ENCODE results near the gene RUFY4.

Gene RUFY4

GRCh38 chr2:218081695-218082094 is 12.6 kb downstream of the RUFY4 start:
- H3K27ac ChIP-seq: no peak overlapping the region
- no peak for TF ChIP-seq CTCF (conservative IDR thresholded peaks at IDR 0.05)

GRCh38 chr2:218082586-218083351 is 13.7 kb downstream of the RUFY4 start:
- no peak for TF ChIP-seq CTCF (conservative IDR thresholded peaks at IDR 0.05)
- H3K27ac ChIP-seq: no peak overlapping the region

GRCh38 chr2:218083352-218083676 is 14.3 kb downstream of the RUFY4 start:
- H3K27ac ChIP-seq: no peak overlapping the region
- no peak for TF ChIP-seq CTCF (conservative IDR thresholded peaks at IDR 0.05)

GRCh38 chr2:218086478-218086877 is 17.4 kb downstream of the RUFY4 start:
- TF ChIP-seq CTCF (conservative IDR thresholded peaks at IDR 0.05): no peak

GRCh38 chr2:218089259-218089658 is 20.2 kb downstream of the RUFY4 start:
- no peak overlapping the region for H3K27ac ChIP-seq
- no peak for TF ChIP-seq CTCF (conservative IDR thresholded peaks at IDR 0.05)

More at GRCh38 chr2:218086478-218086877, 17.4 kb downstream of the RUFY4 start:
- H3K27ac ChIP-seq: no peak overlapping the region

- no peak overlapping the region for H3K27ac ChIP-seq
- no peak for TF ChIP-seq CTCF (conservative IDR thresholded peaks at IDR 0.05)
These were observed 22.7 kb downstream of the RUFY4 start for GRCh38 chr2:218091746-218092145.

- H3K27ac ChIP-seq: no peak overlapping the region
- TF ChIP-seq CTCF (conservative IDR thresholded peaks at IDR 0.05): no peak
These were observed 24.8 kb downstream of the RUFY4 start for GRCh38 chr2:218093879-218094278.
